CD4-positive, alpha-beta T cell (primary cell): Measurements from ENCODE around the gene PCDHGA1. TPM values are rescaled to one million over a fixed set of nuclear protein-coding genes. Genes with fewer than 3 reads are reported as not detected.
A peak's percentile ranks its signal among the peaks of the same experiment; 100 is the strongest.
"Not testable (repeated sequence)": the region's sequence is repeated elsewhere in the genome, so short reads cannot be mapped to it uniquely, and the experiment has no call there.

ENCODE experiments used
- ATAC-seq: fragments of 200-7000 bp; cut with Tn5 transposase; one replicate; pipeline ENCODE4 v1.10.0; 2022; ENCODE audit warnings: mild to moderate bottlenecking; ENCODE audit not compliant: poor library complexity
- CTCF ChIA-PET: fragments of 350-600 bp; sonication (Branson Sonifier 250); formaldehyde crosslinking; loops from one replicate; lab custom pipeline; 2021; ENCODE audit warnings: antibody characterized with exemption, inconsistent platforms; lab: Charles Lee
- POLR2A ChIA-PET: fragments of 350-600 bp; sonication (Branson Sonifier 250); formaldehyde crosslinking; loops from one replicate; lab custom pipeline; 2021; ENCODE audit warnings: antibody characterized with exemption, inconsistent platforms; lab: Charles Lee
- DNase-seq, 14 experiments: peaks; one replicate each; pipeline ENCODE4 v3.0.0-alpha.2; 2013 to 2020; ENCODE audit warnings: mixed read lengths in 2 of 14
- H3K27ac ChIP-seq, 2 donors: one replicate each; pipeline versions ENCODE4 v1.5.1 to v1.7.0; 2013; ENCODE audit warnings: low read length in 2 of 2, low read depth in 1 of 2, mild to moderate bottlenecking in 1 of 2
- H3K27me3 ChIP-seq, 2 experiments: 1 replicate in 1 of 2; 2 replicates in 1 of 2; pipeline versions ENCODE4 v1.6.1 to v1.7.0; 2013; ENCODE audit warnings: low read length in 2 of 2, control low read depth in 1 of 2, mild to moderate bottlenecking in 1 of 2, moderate library complexity in 1 of 2; ENCODE audit not compliant: insufficient read depth in 2 of 2, control insufficient read depth in 1 of 2
- H3K36me3 ChIP-seq: one replicate; pipeline ENCODE4 v1.6.1; 2013; ENCODE audit warnings: low read length, control low read depth; ENCODE audit not compliant: insufficient read depth
- H3K4me1 ChIP-seq: one replicate; pipeline ENCODE4 v1.6.1; 2013; ENCODE audit warnings: low read length, control low read depth; ENCODE audit not compliant: insufficient read depth
- H3K4me3 ChIP-seq: one replicate; pipeline ENCODE4 v1.5.1; 2013; ENCODE audit warnings: mild to moderate bottlenecking, low read length, moderate library complexity
- H3K9me3 ChIP-seq, 2 experiments: 1 replicate in 1 of 2; 2 replicates in 1 of 2; pipeline versions ENCODE4 v1.6.1 to v1.7.0; 2013; ENCODE audit warnings: low read length in 2 of 2, mild to moderate bottlenecking in 2 of 2, control low read depth in 1 of 2, moderate library complexity in 1 of 2; ENCODE audit not compliant: control insufficient read depth in 1 of 2, insufficient read depth in 1 of 2
- H3K27ac Mint-ChIP-seq: one replicate; pipeline ENCODE4 v1.8.0; 2020; ENCODE audit warnings: mixed read lengths
- H3K27me3 Mint-ChIP-seq: one replicate; pipeline ENCODE4 v1.8.0; 2021; ENCODE audit warnings: mixed read lengths
- H3K36me3 Mint-ChIP-seq: one replicate; pipeline ENCODE4 v1.8.0; 2021; ENCODE audit warnings: low read depth, mixed read lengths
- H3K4me1 Mint-ChIP-seq: one replicate; pipeline ENCODE4 v1.8.0; 2021; ENCODE audit warnings: low read depth, mixed read lengths
- H3K4me3 Mint-ChIP-seq: one replicate; pipeline ENCODE4 v1.8.0; 2020; ENCODE audit warnings: mild to moderate bottlenecking, mixed read lengths
- H3K9me3 Mint-ChIP-seq: one replicate; pipeline ENCODE4 v1.8.0; 2020; ENCODE audit warnings: mixed read lengths
- intact Hi-C, 2 experiments: fragments of 100-400 bp; cut with DNase I in 1 of 2; cut with micrococcal nuclease in 1 of 2; formaldehyde crosslinking; loops; one replicate each; pipeline versions ENCODE4 v1.15.1 to v1.9.0; 2023 to 2025; cut with DNase I, micrococcal nuclease
- total RNA-seq, 174 experiments: library from RNA in 2 of 174; stranded (reverse) in 2 of 174; gene quantifications; one replicate each; pipeline ENCODE4 v1.2.3 and lab custom pipeline; 2021 to 2026
- TF ChIP-seq, protein P1 (sequence below): fragments of 200-600 bp; IDR thresholded peaks from one replicate; pipeline ENCODE4 v1.8.0; 2022; ENCODE audit warnings: antibody characterized with exemption, mild to moderate bottlenecking

The PCDHGA1 gene
- total RNA-seq, 2 experiments from 2014 or later = not detected

DNA sequence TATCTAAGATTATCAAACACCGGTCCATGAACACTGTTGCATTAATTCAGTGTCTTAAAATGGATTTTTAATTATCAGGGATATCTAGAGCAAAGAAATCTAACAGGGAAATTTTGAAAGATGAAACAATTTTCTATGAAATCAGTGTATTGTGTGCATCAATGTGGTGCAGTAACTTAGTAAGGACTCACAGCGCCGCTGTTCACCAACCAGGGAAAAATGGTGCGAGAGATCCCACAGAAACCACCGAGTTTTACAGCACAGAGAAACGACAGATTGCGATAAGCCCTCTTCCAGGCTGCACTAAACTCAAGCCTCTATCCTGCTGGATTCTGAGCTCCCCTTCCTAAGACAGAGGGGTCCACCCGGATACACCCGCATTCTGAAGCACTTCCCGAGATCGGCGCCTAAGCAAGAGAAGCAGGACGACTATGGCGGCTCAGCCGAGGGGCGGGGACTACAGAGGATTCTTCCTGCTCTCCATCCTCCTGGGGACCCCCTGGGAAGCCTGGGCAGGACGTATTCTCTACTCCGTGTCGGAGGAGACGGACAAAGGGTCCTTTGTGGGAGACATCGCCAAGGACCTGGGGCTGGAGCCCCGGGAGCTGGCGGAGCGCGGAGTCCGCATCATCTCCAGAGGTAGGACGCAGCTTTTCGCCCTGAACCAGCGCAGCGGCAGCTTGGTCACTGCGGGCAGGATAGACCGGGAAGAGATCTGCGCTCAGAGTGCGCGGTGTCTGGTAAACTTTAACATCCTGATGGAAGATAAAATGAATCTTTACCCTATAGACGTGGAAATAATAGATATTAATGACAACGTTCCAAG is 52.4 kb downstream of the PCDHGA1 start, which contains the start of gene PCDHGA7:
Gene PCDHGA7, plus strand, starts transcription at position 274 of the 826 bp plus-strand sequence. Its CDS starts 158 bp downstream, at position 432.
- DNase-seq = no peak
- Mint-ChIP-seq H3K9me3 (peaks cover 24% of the 10 kb centered on the region), H3K4me3 (peak within 1 kb of the TSS; percentile 36), H3K27me3 (peaks cover 93% of the 10 kb centered on the region), H3K36me3 (peaks cover 36% of the 10 kb centered on the region), H3K4me1 (no peaks in the 10 kb centered on the region), H3K27ac (no peak within 1 kb of the TSS)
- ChIA-PET POLR2A (no interaction called here), CTCF (no interaction called here)
- H3K9me3 ChIP-seq = peaks cover 32 to 54% of the 10 kb centered on the region in 2 experiments
- H3K36me3 ChIP-seq = no peaks in the 10 kb centered on the region
- H3K27ac ChIP-seq = no peak within 1 kb of the TSS
- no peak for ATAC-seq
- H3K27me3 ChIP-seq = peaks cover 52 to 68% of the 10 kb centered on the region in 2 experiments
- intact Hi-C loops = loop anchor here in 1 of 2 experiments (5.0 kb wide), 1 partner anchor 35 kb away; the partner anchor contains the start of gene PCDHGB7
- peaks cover 3% of the 10 kb centered on the region for H3K4me1 ChIP-seq
- H3K4me3 ChIP-seq = peak within 1 kb of the TSS; percentile 3
- TF ChIP-seq, protein P1, sequence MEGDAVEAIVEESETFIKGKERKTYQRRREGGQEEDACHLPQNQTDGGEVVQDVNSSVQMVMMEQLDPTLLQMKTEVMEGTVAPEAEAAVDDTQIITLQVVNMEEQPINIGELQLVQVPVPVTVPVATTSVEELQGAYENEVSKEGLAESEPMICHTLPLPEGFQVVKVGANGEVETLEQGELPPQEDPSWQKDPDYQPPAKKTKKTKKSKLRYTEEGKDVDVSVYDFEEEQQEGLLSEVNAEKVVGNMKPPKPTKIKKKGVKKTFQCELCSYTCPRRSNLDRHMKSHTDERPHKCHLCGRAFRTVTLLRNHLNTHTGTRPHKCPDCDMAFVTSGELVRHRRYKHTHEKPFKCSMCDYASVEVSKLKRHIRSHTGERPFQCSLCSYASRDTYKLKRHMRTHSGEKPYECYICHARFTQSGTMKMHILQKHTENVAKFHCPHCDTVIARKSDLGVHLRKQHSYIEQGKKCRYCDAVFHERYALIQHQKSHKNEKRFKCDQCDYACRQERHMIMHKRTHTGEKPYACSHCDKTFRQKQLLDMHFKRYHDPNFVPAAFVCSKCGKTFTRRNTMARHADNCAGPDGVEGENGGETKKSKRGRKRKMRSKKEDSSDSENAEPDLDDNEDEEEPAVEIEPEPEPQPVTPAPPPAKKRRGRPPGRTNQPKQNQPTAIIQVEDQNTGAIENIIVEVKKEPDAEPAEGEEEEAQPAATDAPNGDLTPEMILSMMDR = no peak

DNA sequence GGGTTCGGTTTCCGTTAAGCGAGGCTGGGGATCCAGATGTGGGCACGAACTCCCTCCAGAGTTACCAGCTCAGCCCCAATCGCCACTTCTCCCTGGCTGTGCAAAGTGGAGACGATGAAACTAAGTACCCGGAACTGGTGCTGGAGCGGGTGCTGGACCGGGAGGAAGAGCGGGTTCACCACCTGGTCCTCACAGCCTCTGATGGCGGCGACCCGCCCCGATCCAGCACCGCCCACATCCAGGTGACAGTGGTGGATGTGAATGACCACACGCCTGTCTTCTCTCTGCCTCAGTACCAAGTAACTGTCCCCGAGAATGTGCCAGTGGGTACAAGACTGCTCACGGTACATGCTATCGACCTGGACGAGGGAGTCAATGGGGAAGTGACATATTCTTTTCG is 53.0 kb downstream of the PCDHGA1 start:
- intact Hi-C loops = loop anchor here in 1 of 2 experiments (5.0 kb wide), 1 partner anchor 34 kb away; the partner anchor contains the start of gene PCDHGB7
- TF ChIP-seq, protein P1 = no peak
- H3K4me1 ChIP-seq = peaks cover 3% of the 10 kb centered on the region
- peaks cover 36% of the 10 kb centered on the region for H3K36me3 Mint-ChIP-seq
- ATAC-seq = no peak
- peaks cover 37 to 55% of the 10 kb centered on the region in 2 experiments for H3K9me3 ChIP-seq
- H3K9me3 Mint-ChIP-seq = peaks cover 25% of the 10 kb centered on the region
- no peak overlapping the region for H3K4me3 ChIP-seq
- no peak for DNase-seq
- peaks cover 56 to 71% of the 10 kb centered on the region in 2 experiments for H3K27me3 ChIP-seq
- H3K27ac Mint-ChIP-seq = no peak overlapping the region
- H3K27ac ChIP-seq = no peak overlapping the region
- POLR2A ChIA-PET = no interaction called here
- H3K4me1 Mint-ChIP-seq = no peaks in the 10 kb centered on the region
- no peak overlapping the region for H3K4me3 Mint-ChIP-seq
- H3K27me3 Mint-ChIP-seq = peaks cover 90% of the 10 kb centered on the region
- H3K36me3 ChIP-seq = no peaks in the 10 kb centered on the region
- CTCF ChIA-PET = no interaction called here

DNA sequence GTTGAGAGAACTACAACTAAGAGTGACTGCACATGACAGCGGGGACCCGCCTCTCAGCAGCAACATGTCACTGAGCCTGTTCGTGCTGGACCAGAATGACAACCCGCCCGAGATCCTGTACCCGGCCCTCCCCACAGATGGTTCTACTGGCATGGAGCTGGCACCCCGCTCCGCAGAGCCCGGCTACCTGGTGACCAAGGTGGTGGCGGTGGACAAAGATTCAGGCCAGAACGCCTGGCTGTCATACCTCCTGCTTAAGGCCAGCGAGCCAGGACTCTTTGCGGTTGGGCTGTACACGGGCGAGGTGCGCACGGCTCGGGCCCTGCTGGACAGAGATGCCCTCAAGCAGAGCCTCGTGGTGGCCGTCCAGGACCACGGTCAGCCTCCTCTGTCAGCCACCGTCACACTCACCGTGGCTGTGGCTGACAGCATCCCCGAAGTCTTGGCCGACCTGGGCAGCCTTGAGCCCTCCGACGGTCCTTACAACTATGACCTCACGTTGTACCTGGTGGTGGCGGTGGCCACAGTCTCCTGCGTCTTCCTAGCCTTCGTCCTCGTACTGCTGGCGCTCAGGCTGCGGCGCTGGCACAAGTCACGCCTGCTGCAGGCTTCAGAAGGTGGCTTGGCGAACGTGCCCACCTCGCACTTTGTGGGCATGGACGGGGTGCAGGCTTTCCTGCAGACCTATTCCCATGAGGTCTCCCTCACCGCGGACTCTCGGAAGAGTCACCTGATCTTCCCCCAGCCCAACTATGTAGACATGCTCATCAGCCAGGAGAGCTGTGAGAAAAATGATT is 54.4 kb downstream of the PCDHGA1 start:
- DNase-seq (no peak), ATAC-seq (no peak)
- Mint-ChIP-seq H3K27ac (no peak overlapping the region), H3K27me3 (peaks cover 86% of the 10 kb centered on the region), H3K4me3 (no peak overlapping the region), H3K4me1 (no peaks in the 10 kb centered on the region), H3K9me3 (peaks cover 28% of the 10 kb centered on the region), H3K36me3 (peaks cover 28% of the 10 kb centered on the region)
- intact Hi-C loops = loop anchor here in 1 of 2 experiments (5.0 kb wide), 1 partner anchor 33 kb away; the partner anchor contains the start of gene PCDHGB7
- TF ChIP-seq, protein P1 = no peak
- H3K4me1 ChIP-seq = peaks cover 3% of the 10 kb centered on the region
- peaks cover 48 to 64% of the 10 kb centered on the region in 2 experiments for H3K9me3 ChIP-seq
- POLR2A ChIA-PET = no interaction called here
- CTCF ChIA-PET = interaction anchor here (1.2 kb wide), 1 partner anchor 140 kb away, joined by 3 read pairs; no protein-coding TSS in a partner anchor
- no peak overlapping the region for H3K4me3 ChIP-seq
- no peak overlapping the region for H3K27ac ChIP-seq
- H3K27me3 ChIP-seq = peaks cover 66 to 83% of the 10 kb centered on the region in 2 experiments
- no peaks in the 10 kb centered on the region for H3K36me3 ChIP-seq

DNA sequence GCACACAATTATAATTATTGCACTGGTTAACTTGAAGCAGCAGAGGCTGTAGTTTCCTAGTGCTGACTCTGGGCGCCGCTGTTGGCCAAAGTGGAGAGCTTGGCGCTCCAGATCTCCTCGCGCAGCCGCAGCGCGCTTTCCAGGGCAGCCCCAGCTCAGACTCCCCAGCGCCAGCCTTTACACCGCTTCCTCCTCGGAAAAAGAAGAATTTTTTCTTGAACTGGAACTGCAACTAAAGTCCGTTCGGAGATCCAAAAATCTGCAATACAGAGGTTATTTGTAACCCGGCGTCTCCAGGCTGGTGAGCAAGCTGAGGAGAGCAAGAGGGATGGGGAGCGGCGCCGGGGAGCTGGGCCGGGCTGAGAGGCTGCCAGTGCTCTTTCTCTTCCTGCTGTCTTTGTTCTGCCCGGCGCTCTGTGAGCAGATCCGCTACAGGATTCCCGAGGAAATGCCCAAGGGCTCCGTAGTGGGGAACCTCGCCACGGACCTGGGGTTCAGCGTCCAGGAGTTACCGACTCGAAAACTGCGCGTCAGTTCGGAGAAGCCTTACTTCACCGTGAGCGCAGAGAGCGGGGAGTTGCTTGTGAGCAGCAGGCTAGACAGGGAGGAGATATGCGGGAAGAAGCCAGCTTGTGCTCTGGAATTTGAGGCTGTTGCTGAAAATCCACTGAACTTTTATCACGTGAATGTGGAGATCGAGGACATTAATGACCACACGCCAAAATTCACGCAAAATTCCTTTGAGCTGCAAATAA is 57.4 kb downstream of the PCDHGA1 start, which contains the start of gene PCDHGB4:
Gene PCDHGB4, plus strand, starts transcription at position 142 of the 755 bp plus-strand sequence. Its CDS starts 187 bp downstream, at position 329.
- H3K4me3 Mint-ChIP-seq, POLR2A ChIA-PET, H3K4me1 ChIP-seq, H3K4me1 Mint-ChIP-seq, intact Hi-C loops, H3K4me3 ChIP-seq, H3K27ac Mint-ChIP-seq, H3K36me3 ChIP-seq, H3K27ac ChIP-seq: not testable (repeated sequence)
- H3K9me3 Mint-ChIP-seq = peaks cover 29% of the 10 kb centered on the region
- H3K27me3 Mint-ChIP-seq = peaks cover 91% of the 10 kb centered on the region
- ATAC-seq = peak; percentile 44
- Histone ChIP-seq H3K27me3 (peaks cover 56 to 88% of the 10 kb centered on the region in 2 experiments), H3K9me3 (peaks cover 48 to 72% of the 10 kb centered on the region in 2 experiments)
- DNase-seq = peak in 4 of 14 experiments; percentile 13 to 35 (median 32)
- CTCF ChIA-PET = interaction anchor here (1.5 to 2.2 kb wide), 3 partner anchors 68 to 231 kb away, joined by 3 to 7 read pairs (median 3); partner anchors contain the start of gene DIAPH1
- H3K36me3 Mint-ChIP-seq = peaks cover 31% of the 10 kb centered on the region
